GM21576 (cell line): ENCODE measurements around the gene MMD.
"Not testable (repeated sequence)": the region's sequence is repeated elsewhere in the genome, so short reads cannot be mapped to it uniquely, and the experiment has no call there.

Source experiments
- ATAC-seq: cut with Tn5 transposase; IDR thresholded peaks from one replicate; pipeline ENCODE4 v1.9.1; 2021; ENCODE audit warnings: mild to moderate bottlenecking, moderate library complexity; ENCODE audit not compliant: unreplicated experiment

Gene MMD, protein sequence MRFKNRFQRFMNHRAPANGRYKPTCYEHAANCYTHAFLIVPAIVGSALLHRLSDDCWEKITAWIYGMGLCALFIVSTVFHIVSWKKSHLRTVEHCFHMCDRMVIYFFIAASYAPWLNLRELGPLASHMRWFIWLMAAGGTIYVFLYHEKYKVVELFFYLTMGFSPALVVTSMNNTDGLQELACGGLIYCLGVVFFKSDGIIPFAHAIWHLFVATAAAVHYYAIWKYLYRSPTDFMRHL

DNA sequence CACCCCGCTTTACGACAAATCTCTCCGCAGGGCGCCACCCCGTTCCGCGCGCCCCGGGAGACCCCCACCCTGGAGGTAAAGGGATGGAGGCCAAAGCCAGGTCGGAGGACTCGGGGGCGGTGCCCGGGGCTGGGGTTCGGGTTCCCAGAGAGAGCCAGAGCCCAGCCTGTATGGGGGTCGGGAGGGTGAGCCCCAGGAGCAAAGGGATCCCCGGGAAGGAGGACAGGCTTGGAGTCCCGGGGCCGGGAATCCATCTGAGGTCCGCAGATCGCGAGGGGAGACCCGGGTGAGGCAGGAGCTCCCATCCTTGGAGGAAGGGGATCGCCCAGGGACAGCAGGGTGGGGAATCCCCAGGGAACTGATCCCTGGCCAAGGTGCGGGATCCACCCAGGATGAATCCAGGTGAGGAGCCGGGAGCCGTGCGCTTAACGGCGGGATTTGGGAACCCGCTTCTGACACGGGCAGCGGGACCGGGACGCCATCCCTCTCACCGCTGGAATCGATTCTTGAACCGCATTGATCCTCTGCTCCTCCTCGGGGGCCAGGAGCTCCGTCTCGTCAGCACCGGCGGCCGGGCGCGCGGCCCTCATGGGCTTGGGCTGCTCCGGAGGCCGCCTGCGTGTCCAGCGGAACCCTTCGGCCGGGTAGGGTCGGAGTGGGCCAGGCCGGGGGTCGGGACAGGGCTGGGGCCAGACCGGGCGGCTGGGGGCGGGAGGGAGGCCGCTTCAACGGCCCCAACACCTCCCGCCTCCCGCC, at the start of gene MMD:
TSS of gene MMD (minus strand) at position 657 of the 756 bp plus-strand sequence. CDS start at position 517, 140 bp downstream.
- peak; percentile 23 for ATAC-seq

DNA sequence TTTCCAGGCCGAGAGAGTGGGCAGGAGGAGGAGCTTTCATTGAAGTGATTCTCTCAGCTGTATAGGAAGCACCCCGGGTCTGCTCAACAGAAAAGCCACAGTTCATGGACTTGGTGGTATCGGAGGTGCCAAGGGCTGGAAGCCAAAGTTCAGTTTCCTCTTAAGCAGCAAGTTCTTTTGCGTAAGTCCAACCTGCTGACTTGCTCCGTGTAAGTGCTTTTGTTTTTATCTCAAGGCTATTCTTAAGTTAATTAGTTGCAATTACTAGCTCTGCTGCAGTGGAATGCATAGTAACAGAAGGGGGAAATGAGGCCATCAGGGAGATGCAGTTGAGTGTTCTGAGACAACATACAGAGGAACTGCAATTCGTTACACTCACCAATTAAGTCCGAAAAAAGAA, 45.0 kb upstream of the MMD start:
- no peak for ATAC-seq

DNA sequence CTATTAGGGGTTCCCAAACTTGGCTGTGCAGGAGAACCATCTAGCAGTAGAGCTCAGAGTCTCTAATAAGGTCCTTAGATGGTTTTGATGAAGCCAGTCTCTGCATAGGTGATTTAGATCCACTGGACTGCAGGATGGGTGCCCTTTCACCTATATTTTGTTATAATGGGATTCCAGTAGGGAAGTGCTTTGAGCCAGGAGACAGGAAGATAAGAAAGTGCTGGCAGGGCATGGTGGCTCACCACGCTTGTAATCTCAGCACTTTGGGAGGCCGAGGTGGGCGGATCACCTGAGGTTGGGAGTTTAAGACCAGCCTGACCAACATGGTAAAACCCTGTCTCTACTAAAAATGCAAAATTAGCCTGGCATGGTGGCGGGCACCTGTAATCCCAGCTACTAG, 44.1 kb upstream of the MMD start:
- not testable (repeated sequence) for ATAC-seq

DNA sequence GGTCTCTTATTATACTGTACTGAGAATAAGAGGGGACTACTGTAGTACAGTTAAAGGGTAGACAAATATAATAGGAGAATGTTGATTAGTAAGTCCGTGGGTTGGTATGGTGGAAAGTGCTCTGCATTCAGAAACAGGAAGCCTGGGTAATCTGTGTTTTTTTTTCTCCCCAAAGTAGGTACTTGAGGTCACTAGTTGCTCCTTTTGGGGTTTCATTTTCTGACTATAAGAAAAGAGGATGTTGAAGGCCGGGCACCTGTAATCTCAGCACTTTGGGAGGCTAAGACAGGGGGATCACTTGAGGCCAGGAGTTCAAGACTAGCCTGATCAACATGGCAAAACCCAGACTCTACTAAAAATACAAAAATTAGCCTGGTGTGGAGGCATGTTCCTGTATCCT, 42.0 kb upstream of the MMD start:
- peak; percentile 76 for ATAC-seq

DNA sequence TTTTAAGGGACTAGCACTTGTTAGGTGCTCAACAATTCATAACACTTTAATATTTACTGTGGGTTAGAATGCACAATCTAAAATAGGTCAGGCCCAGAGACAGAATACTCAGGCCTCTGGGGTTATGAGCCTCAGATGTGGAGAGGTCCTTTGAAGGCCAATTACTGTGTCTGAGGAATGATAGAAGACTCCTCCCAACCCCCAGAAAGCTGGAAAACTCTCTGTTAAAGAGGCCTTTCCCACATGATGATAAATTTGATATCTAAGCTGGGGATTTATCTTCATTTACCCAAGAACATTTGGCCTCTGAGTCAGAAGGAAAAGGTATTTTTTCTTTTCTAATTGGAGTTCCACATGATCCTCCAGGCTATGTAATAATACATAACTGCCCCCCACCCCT, 41.1 kb upstream of the MMD start:
- ATAC-seq, result no peak

DNA sequence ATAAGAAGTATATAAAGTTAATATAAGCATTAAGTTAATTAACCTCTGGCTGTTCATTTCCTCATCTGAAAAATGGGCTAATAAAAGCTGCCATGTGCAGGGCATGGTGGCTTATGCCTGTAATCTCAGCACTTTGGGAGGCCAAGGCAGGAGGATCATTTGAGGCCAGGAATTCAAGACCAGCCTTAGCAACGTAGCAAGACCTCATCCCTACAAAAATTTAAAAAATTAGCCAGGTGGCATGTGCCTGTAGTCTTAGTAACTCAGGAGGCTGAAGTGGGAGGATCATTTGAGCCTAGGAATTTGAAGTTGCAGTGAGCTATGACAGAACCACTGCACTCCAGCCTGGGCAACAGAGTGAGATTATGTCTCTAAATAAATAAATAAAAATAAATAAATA, 40.6 kb upstream of the MMD start:
- ATAC-seq, result no peak

DNA sequence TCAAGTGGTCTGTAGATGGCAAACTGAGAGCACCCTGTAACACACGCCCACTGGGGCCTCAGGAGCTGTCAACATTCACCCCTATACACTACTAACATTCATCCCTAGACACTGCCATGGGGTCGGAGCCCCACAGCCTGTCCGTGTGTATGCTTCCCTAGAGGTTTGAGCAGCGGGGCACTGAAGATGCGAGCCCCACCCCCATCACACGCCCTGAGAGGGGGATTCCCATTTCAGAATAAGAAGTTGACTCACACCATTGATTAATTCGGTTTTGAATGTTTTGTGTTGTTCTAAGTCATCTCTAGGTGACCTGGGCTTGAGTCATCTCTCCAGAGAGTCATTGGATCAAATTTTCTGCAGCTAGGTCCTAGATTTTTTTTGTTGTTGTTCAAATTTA, 37.3 kb upstream of the MMD start:
- ATAC-seq, result no peak

DNA sequence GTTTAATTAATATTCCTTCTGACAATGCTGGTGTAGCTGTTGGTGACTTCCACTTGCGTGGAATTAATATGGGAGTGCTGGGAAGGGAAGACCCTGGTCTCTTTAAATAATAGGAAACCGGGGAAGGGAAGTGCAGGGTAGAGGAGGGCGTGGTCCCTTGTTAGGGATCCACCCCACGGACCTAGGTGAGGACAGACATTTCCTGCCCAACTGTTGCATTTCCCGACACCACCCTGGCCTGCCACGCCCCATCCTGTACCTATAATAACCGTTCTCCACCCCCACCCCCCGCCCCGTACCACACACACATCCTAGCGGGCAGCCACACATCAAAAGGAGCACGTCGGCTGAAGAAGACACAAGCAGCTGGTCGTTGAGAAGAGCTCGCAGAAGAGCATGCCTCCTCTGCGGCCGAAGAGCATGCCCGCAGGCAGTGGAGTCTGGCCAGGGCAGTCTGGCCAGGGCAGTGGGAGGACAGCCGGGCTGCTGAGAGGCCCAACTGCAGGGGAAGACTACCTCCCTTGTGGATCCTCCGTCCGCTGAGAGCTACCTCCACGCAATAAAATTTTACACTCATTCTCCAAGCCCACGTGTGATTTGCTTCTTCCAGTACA, 36.8 kb upstream of the MMD start:
- ATAC-seq, result no peak

DNA sequence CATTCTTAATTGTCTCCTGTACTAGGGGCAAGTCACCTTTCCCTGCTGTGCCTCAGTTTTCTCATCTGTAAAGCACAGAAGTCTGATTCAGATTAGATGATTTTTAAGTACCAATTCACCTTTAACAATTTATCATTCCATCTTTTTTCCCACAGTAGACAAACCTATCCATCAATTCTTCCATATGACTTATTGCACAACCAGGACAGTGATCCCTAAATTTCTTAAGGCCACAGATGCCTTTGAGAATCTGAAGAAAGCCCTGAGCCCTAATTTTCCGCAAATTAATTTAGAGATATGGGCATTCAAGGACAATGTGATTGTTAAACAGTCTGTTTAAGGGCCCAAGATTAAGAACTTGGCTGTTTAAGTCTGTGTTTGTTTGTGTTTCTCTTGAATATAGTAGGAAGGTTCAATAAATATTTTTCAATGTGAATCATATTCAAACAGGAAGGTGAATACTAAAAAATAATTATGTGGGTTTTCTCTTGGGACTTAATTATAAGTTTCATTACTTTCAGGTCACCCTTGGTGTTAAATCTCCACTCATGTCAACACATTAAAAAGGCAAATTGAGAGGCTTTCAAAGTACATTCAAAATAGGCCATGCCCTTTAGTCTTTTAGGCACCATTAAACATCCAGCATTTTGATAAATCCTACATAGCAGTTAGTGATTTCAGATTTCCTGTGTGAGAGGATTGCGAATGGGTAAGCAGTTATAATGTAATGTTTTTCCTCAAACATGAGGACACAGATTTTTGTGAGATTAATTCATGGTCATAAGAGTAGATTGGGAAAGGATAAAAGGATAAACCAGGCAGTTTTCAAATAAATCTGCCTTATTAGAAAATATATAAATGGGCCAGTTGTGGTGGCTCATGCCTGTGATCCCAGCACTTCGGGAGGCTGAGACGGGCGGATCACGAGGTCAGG, 34.9 kb upstream of the MMD start:
- no peak for ATAC-seq

DNA sequence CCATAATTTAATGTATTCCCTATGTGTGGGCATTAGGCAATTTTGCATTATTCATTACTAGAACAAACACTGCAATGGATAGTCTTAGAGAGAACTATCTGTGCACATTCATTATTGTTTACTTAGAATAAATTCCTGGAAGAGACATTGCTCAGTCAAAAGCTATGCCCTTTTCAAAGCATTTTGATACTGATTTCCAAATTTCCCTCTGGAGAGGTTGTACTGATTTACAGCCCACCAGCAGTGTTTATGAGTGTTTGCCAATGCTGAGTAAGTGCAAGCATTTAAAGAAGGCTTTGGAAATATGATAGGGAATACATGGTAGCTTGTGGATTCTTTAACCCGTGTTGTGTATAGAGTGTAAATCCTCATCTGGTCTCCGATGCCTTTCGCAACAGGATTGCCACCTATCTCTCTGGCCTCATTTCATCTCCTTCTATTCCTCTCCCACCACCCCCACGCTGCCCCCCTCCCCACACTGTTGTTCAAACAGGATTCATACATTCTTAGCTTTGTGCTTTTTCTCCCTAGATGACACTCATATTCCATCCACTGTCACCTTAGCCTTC, 33.4 kb upstream of the MMD start:
- ATAC-seq, result no peak

DNA sequence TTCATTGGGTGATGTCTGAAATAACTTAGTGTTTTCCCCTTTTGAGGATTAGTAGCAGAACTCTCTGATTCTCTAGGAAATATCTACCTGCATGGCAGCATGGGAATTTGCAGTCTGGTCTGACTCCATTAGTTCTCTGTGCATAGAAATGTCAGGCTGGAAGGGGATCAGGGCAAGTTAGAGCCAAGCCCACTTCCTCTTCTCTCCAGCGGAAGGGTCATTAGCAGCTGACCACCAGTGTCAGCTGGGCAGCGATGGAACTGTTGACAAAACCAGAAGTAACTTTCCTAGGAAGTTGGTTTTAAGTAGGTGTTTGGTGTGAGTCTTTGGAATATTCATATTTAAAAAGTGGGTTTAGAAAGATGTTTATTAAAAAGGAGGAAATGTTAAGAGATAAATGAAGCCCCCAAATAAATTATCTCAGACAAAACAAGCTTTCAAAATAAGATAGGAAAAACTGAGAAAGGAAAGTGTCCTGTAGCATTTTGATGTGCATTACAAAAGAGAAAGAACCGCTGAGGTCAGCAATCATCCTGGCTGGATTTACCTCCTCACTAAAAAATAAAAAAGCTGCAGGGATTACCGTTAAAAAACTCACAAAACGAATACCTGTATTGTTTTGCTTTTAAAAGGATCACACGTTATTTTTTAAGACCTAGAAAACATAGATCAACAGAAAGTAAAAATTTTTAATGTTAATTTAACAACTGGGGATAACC, 32.4 kb upstream of the MMD start:
- ATAC-seq, result no peak

DNA sequence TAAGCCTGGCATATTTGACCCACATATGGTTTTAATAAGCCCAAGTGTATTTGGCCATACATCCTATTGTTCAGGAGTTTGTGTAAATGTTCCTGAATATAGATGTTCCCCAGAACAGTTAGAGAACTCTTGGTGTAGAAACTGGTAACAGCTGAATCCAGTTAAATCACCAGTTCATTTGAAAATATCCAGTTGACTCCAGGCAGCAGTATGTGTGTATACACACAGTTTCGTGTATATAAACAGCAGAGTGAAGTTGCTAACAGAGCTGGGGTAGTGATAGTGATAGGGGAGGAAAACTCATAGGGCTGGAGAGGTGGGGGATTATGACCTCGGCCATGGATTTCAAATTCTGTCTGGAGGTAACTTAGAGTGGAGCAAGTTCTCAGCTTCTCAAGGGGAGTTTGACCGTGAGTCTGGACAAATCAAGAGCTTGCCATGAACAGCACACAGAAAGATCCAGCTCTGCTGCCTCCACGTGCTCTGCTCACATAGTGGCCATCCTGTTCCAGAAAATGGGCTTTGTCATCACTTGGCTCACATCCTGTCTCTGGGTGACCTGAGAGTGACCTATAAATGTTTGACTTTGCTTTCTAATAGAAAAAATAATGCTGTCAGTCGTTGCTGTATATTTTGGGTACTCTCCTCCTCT, 30.6 kb upstream of the MMD start:
- no peak for ATAC-seq

DNA sequence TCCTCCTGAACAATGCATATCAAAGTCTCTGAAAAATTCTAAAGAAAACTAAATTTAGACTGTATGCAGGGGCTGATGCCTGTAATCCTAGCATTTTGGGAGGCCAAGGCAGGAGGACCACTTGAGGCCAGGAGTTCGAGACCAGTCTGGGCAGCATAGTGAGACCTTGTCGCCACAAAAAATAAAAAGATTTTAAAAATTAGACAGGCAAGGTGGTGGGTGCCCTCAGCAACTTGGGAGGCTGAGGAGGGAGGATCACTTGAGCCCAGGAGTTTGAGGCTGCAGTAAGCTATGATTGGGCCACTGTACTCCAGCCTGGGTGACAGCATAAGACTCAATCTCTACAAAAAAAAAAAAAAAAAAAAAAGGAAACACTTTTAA, 30.1 kb upstream of the MMD start:
- ATAC-seq, result no peak

DNA sequence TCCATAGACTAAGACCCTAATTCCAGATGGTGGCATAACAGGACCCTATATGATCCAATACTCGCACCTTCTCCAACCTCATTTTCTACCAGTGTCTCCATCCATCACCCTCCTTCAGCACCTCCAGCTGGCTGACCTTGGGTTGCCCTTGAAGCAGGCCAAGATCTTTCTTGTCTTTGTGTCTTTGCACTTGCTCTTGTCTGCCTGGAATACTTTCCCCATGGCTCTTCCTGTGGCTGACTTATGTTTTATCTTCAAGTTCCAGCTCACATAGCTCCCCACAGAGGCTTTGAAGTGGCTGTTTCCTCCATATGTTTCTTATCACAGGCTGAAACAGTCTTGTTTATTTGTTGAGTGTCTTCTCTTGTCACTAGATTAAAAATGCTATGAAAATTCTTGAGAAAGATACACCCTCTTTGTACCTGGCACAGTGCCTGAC, 29.6 kb upstream of the MMD start:
- ATAC-seq, result no peak

DNA sequence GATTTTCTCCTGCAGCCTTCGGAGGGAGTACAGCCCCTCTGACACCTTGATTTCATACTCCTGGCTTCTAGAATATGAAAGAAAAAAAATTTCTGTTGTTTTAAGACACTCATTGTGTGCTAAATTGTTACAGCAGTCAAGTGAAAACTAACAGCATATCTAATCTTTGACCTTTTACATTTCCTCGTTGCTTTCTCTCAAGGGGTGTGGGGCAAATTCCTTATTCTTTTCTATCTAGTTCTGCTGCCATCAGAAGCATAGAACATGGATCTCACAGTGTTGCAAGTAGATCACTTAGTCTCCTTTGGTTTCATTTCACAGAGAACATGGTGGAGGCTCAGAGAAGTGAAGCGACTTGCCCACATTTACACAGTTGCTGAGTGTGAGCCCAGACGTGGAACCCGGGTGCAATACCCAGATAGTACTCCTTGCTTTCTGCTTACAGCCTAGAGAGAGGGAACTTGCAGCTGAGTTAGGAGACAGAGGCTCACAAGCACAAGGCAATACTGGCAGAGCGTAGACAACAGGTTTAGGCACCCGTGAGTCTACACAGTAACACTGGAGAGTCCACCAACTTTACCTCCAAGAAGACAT, 28.7 kb upstream of the MMD start:
- no peak for ATAC-seq

DNA sequence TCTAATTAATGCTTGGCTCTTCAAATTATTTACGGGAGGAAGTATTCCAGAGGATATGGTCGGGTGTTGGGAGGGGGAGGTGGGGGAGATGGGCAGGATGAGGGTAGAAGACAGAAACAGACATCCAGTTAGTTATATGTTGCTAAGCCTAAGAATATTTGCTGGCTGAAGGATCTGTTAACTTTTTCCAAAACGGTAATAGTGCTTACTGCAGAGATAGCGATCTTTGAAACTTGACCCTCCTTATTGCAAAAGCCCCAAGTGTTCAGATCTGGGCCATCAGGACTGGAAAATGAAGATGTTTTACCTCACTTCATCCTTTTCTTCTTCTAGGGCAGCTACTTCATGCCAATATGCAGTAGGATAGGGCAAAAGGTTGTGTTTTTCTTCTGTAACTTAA, 27.0 kb upstream of the MMD start:
- ATAC-seq, result no peak

DNA sequence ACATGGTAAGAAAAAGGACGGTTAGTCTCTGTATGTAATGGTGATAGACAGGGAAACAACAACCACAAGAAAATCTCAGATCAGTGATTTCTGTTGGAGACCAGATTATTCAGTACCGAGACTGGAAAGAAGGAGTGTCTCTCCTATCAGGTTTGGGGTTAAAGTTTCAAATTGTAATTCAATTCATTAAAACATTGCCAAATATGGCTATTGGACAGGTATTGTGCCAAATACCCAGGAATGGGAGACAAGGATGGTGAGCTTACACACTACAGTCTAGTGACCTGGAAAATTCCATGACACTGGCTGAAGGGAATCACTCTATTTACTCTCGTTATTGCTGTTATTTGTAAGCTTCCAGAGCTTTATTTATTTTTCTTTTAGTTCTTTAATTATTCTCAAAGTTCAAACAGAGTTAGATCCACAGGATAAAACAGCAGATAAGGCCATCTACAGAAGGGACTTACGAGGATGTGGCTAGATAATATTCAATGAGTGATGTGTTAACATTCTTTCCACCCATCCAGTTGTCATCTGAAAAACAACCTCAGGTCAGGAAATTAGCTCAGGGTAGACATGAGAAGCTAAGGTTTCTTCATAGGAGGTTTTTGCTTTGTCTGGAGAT, 25.1 kb upstream of the MMD start:
- ATAC-seq, result no peak

DNA sequence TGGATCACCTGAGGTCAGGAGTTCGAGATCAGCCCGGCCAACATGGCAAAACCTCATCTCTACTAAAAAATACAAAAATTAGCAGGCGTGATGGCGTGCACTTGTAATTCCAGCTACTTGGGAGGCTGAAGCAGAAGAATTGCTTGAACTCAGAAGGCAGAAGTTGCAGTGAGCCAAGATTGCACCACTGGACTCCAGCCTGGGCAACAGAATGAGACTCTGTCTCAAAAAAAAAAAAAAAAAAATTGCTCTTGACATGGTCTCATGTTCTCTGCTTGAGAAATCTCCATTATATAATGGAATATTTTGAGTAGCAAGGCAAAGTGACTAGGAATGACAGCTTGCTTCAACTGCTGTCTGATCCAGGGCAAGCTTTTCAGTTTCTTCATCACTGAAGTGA, 24.4 kb upstream of the MMD start:
- ATAC-seq, result not testable (repeated sequence)
